BE2C (cell line): ENCODE results near the gene PNPLA1.

Experiments used
- DNase-seq: peaks from one replicate; pipeline ENCODE4 v3.0.0-alpha.2; 2020
- H3K27me3 ChIP-seq: fragments of 250-450 bp; sonication (Bioruptor Pico); 2 replicates; pipeline ENCODE4 v1.5.1; 2020; ENCODE audit warnings: mild to moderate bottlenecking
- H3K36me3 ChIP-seq: fragments of 250-450 bp; sonication (Bioruptor Pico); 2 replicates; pipeline ENCODE4 v1.5.1; 2020; ENCODE audit warnings: mild to moderate bottlenecking
- H3K4me1 ChIP-seq: fragments of 250-450 bp; sonication (Bioruptor Pico); 2 replicates; pipeline ENCODE4 v1.5.1; 2020
- H3K4me3 ChIP-seq: 2 replicates; pipeline ENCODE4 v1.5.1; 2011; ENCODE audit warnings: low read depth, low read length
- H3K9me3 ChIP-seq: fragments of 250-450 bp; sonication (Bioruptor Pico); 2 replicates; pipeline ENCODE4 v1.5.1; 2020
- CTCF ChIP-seq: IDR thresholded peaks from 2 replicates; pipeline ENCODE4 v1.5.1; 2012; ENCODE audit warnings: mild to moderate bottlenecking, low read depth, low read length

The PNPLA1 gene

GRCh38 chr6:36276581-36277536 is 7.0 kb downstream of the PNPLA1 start:
- Histone ChIP-seq H3K4me3 (no peak overlapping the region), H3K9me3 (no peaks in the 10 kb centered on the region), H3K4me1 (no peaks in the 10 kb centered on the region), H3K27me3 (no peaks in the 10 kb centered on the region), H3K36me3 (no peaks in the 10 kb centered on the region)
- DNase-seq = no peak
- no peak for TF ChIP-seq CTCF

GRCh38 chr6:36277946-36278470 is 8.1 kb downstream of the PNPLA1 start:
- H3K27me3 ChIP-seq = no peaks in the 10 kb centered on the region
- H3K36me3 ChIP-seq = no peaks in the 10 kb centered on the region
- TF ChIP-seq CTCF = no peak
- no peak for DNase-seq
- no peak overlapping the region for H3K4me3 ChIP-seq
- no peaks in the 10 kb centered on the region for H3K9me3 ChIP-seq
- H3K4me1 ChIP-seq = no peaks in the 10 kb centered on the region

GRCh38 chr6:36280467-36280866 is 10.6 kb downstream of the PNPLA1 start:
- H3K4me3 ChIP-seq = no peak overlapping the region
- no peak for TF ChIP-seq CTCF
- H3K4me1 ChIP-seq = no peaks in the 10 kb centered on the region
- no peaks in the 10 kb centered on the region for H3K9me3 ChIP-seq
- DNase-seq = no peak
- H3K27me3 ChIP-seq = no peaks in the 10 kb centered on the region
- no peaks in the 10 kb centered on the region for H3K36me3 ChIP-seq

- Histone ChIP-seq H3K9me3 (no peaks in the 10 kb centered on the region), H3K36me3 (no peaks in the 10 kb centered on the region), H3K27me3 (no peaks in the 10 kb centered on the region), H3K4me1 (no peaks in the 10 kb centered on the region), H3K4me3 (no peak overlapping the region)
- DNase-seq = no peak
- TF ChIP-seq CTCF = no peak
Measured at GRCh38 chr6:36280983-36281382, 11.1 kb downstream of the PNPLA1 start.

GRCh38 chr6:36283608-36284007 is 13.7 kb downstream of the PNPLA1 start:
- Histone ChIP-seq H3K9me3 (no peaks in the 10 kb centered on the region), H3K36me3 (no peaks in the 10 kb centered on the region), H3K4me3 (no peak overlapping the region), H3K4me1 (no peaks in the 10 kb centered on the region), H3K27me3 (no peaks in the 10 kb centered on the region)
- TF ChIP-seq CTCF = no peak
- DNase-seq = no peak

GRCh38 chr6:36284359-36284758 is 14.5 kb downstream of the PNPLA1 start:
- DNase-seq = no peak
- no peak for TF ChIP-seq CTCF

More at GRCh38 chr6:36284359-36284758, 14.5 kb downstream of the PNPLA1 start:
- no peaks in the 10 kb centered on the region for H3K4me1 ChIP-seq
- H3K4me3 ChIP-seq = no peak overlapping the region
- no peaks in the 10 kb centered on the region for H3K27me3 ChIP-seq
- no peaks in the 10 kb centered on the region for H3K36me3 ChIP-seq
- no peaks in the 10 kb centered on the region for H3K9me3 ChIP-seq
